ENCODE measurements around the gene UBASH3A. TPM values are rescaled to one million over a fixed set of nuclear protein-coding genes. Genes with fewer than 3 reads are reported as not detected.
"Not testable (repeated sequence)": the region's sequence is repeated elsewhere in the genome, so short reads cannot be mapped to it uniquely, and the experiment has no call there.

Gene UBASH3A
- total and polyA plus RNA-seq, 4 donors, result 0.58 to 0.88 (median 0.67) TPM

DNA sequence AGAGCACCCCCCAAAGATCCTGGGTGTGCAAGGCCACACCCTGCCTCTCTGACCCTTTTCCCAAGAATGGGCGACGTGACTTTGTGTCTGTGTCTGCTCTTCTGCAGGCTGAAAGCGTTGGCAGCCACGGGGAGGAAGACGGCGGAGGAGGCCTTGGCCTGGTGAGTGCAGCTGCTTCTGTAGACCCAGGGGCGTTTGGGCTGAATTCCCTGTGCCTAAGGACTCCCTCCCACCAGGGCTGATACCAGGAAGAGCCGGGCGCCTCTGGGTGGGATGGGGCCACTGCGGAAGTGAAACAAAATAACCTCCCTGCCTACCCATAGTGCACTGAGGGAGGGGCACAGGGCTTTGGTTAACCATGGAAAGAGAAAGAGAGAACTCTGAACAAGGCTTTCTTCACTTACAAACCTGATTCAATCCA, 2.5 kb downstream of the UBASH3A start:
- H3K27ac ChIP-seq (ENCODE audit: low read depth in 1 of 2, low read length in 1 of 2), result no peak overlapping the region
- peaks cover 0 to 3% (median 0%) of the 10 kb centered on the region in 4 donors for H3K9me3 ChIP-seq (ENCODE audit: control insufficient read depth in 4 of 4, insufficient read depth in 3 of 4, low read length in 3 of 4)
- H3K9ac ChIP-seq (ENCODE audit: insufficient read depth in 1 of 2, low read length in 2 of 2), result no peak overlapping the region
- no peaks in the 10 kb centered on the region for H3K27me3 ChIP-seq (ENCODE audit: control insufficient read depth in 3 of 3, insufficient read depth in 3 of 3, low read length in 2 of 3)
- 81 to 91% methylated on average over 8 to 10 of the region's 10 CpGs for WGBS, 2 donors
- H3K36me3 ChIP-seq (ENCODE audit: control insufficient read depth in 4 of 4, insufficient read depth in 4 of 4, low read length in 4 of 4), result no peaks in the 10 kb centered on the region
- H3K4me1 ChIP-seq (ENCODE audit: control insufficient read depth in 5 of 5, insufficient read depth in 5 of 5, low read length in 5 of 5), result no peaks in the 10 kb centered on the region
- ATAC-seq (ENCODE audit: insufficient read depth, low FRiP score) (no peak), DNase-seq (no peak)
- TF ChIP-seq, protein P1, sequence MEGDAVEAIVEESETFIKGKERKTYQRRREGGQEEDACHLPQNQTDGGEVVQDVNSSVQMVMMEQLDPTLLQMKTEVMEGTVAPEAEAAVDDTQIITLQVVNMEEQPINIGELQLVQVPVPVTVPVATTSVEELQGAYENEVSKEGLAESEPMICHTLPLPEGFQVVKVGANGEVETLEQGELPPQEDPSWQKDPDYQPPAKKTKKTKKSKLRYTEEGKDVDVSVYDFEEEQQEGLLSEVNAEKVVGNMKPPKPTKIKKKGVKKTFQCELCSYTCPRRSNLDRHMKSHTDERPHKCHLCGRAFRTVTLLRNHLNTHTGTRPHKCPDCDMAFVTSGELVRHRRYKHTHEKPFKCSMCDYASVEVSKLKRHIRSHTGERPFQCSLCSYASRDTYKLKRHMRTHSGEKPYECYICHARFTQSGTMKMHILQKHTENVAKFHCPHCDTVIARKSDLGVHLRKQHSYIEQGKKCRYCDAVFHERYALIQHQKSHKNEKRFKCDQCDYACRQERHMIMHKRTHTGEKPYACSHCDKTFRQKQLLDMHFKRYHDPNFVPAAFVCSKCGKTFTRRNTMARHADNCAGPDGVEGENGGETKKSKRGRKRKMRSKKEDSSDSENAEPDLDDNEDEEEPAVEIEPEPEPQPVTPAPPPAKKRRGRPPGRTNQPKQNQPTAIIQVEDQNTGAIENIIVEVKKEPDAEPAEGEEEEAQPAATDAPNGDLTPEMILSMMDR (IDR thresholded peaks at IDR 0.05; ENCODE audit: control extremely low read depth, extremely low read depth), result no peak
- H3K4me3 ChIP-seq, result no peak overlapping the region

DNA sequence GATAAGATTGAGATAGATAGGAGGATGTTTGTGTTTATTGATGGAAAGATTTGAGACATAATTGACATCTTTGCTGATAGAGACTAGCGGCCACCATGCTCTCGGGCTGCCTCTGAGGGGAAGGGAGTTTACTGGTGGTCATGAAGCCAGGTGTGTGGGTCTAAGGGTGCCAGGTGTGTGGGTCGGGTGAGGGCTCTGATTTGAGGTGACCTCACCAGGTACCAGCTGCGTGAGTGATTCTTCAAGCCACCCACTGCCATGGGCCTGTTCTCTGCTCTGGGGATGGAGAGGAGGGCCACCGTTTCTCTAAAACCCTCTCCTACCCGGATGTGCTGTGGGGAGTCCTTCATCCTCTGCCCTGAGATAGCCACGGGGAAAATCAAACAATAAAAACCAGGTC, 3.2 kb downstream of the UBASH3A start:
- H3K36me3 ChIP-seq (ENCODE audit: control insufficient read depth in 4 of 4, insufficient read depth in 4 of 4, low read length in 4 of 4), result no peaks in the 10 kb centered on the region
- DNase-seq (no peak), ATAC-seq (ENCODE audit: insufficient read depth, low FRiP score) (no peak)
- H3K4me1 ChIP-seq (ENCODE audit: control insufficient read depth in 5 of 5, insufficient read depth in 5 of 5, low read length in 5 of 5), result peaks cover 0 to 2% (median 0%) of the 10 kb centered on the region in 5 donors
- WGBS, 2 donors, result 74 to 88% methylated on average over 7 of the region's 7 CpGs
- H3K9ac ChIP-seq (ENCODE audit: insufficient read depth in 1 of 2, low read length in 2 of 2), result no peak overlapping the region
- TF ChIP-seq, protein P1 (IDR thresholded peaks at IDR 0.05; ENCODE audit: control extremely low read depth, extremely low read depth), result no peak
- H3K4me3 ChIP-seq, result no peak overlapping the region
- no peaks in the 10 kb centered on the region for H3K27me3 ChIP-seq (ENCODE audit: control insufficient read depth in 3 of 3, insufficient read depth in 3 of 3, low read length in 2 of 3)
- no peak overlapping the region for H3K27ac ChIP-seq (ENCODE audit: low read depth in 1 of 2, low read length in 1 of 2)
- H3K9me3 ChIP-seq (ENCODE audit: control insufficient read depth in 4 of 4, insufficient read depth in 3 of 4, low read length in 3 of 4), result no peaks in the 10 kb centered on the region

DNA sequence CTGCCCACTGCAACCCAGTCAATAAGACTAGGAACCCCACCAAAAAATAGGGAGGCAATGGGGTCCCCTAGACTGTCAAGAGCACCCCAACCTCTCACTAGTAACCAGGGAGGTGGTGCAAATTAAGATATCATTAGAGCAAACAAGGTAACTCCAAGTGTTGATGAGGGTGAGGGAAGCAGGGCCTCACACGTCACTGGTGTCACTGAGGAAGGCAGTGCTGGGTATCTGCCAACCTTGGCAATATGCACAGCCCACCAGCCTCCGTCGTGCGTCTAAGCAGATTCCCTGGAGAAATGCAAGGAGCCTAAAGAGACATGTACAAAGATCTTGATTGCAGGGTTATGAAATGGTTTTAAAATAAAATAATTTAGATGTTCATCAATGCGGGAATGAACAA, 3.8 kb downstream of the UBASH3A start:
- DNase-seq, result no peak
- Histone ChIP-seq H3K27ac (ENCODE audit: low read depth in 1 of 2, low read length in 1 of 2) (no peak overlapping the region), H3K4me3 (no peak overlapping the region), H3K36me3 (ENCODE audit: control insufficient read depth in 4 of 4, insufficient read depth in 4 of 4, low read length in 4 of 4) (no peaks in the 10 kb centered on the region), H3K9me3 (ENCODE audit: control insufficient read depth in 4 of 4, insufficient read depth in 3 of 4, low read length in 3 of 4) (peaks cover 0 to 2% (median 0%) of the 10 kb centered on the region in 4 donors), H3K4me1 (ENCODE audit: control insufficient read depth in 5 of 5, insufficient read depth in 5 of 5, low read length in 5 of 5) (peaks cover 0 to 6% (median 0%) of the 10 kb centered on the region in 5 donors), H3K9ac (ENCODE audit: insufficient read depth in 1 of 2, low read length in 2 of 2) (no peak overlapping the region), H3K27me3 (ENCODE audit: control insufficient read depth in 3 of 3, insufficient read depth in 3 of 3, low read length in 2 of 3) (no peaks in the 10 kb centered on the region)
- TF ChIP-seq, protein P1 (IDR thresholded peaks at IDR 0.05; ENCODE audit: control extremely low read depth, extremely low read depth), result no peak
- 83 to 86% methylated on average over 5 of the region's 5 CpGs for WGBS, 2 donors
- ATAC-seq (ENCODE audit: insufficient read depth, low FRiP score), result no peak

DNA sequence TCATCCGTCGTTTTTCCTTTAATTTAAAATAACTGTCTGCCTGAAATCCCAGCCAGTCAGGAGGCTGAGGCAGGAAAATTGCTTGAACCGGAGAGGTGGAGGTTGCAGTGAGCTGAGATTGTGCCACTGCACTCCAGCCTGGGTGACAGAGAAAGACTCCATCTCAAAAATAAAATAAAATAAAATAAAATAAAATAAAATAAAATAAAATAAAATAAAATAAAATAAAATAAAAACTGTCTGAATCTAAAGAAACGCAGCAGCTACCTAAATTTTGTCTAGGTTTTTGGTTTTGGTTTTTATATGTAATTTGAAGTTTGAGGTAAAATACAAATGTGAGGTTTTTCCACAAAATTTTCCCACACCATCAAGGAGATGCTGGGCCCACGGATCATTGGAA, 5.0 kb downstream of the UBASH3A start:
- not testable (repeated sequence) for ATAC-seq (ENCODE audit: insufficient read depth, low FRiP score)

More for the DNA sequence above, 5.0 kb downstream of the UBASH3A start:
- not testable (repeated sequence) for H3K4me1 ChIP-seq (ENCODE audit: control insufficient read depth in 5 of 5, insufficient read depth in 5 of 5, low read length in 5 of 5); H3K9me3 ChIP-seq (ENCODE audit: control insufficient read depth in 4 of 4, insufficient read depth in 3 of 4, low read length in 3 of 4); H3K27ac ChIP-seq (ENCODE audit: low read depth in 1 of 2, low read length in 1 of 2); H3K36me3 ChIP-seq (ENCODE audit: control insufficient read depth in 4 of 4, insufficient read depth in 4 of 4, low read length in 4 of 4); H3K27me3 ChIP-seq (ENCODE audit: control insufficient read depth in 3 of 3, insufficient read depth in 3 of 3, low read length in 2 of 3); H3K4me3 ChIP-seq; H3K9ac ChIP-seq (ENCODE audit: insufficient read depth in 1 of 2, low read length in 2 of 2); DNase-seq
- WGBS, 2 donors, result 90 to 92% methylated on average over 5 of the region's 5 CpGs
